Glomerular endothelial cell (primary cell): ENCODE measurements around the gene CD70. TPM values are rescaled to one million over a fixed set of nuclear protein-coding genes. Genes with fewer than 3 reads are reported as not detected.
"Not testable (repeated sequence)": the region's sequence is repeated elsewhere in the genome, so short reads cannot be mapped to it uniquely, and the experiment has no call there.

Experiments used
- DNase-seq: peaks from one replicate; pipeline ENCODE4 v3.0.0-alpha.2; 2011; ENCODE audit warnings: low read depth, low spot score; ENCODE audit errors: extremely low read depth
- total RNA-seq: library from RNA; depleted of rRNA; stranded (reverse); fragments of >200 nt; gene quantifications from 2 replicates; pipeline ENCODE4 v1.2.3, GENCODE V29; 2015

CD70 gene
- total RNA-seq, 1 donor from 2014 or later: 8.9 TPM

GRCh38 chr19:6573350-6573749 lies 17.6 kb downstream of the CD70 start:
- no peak for DNase-seq

- no peak for DNase-seq
These were observed 18.7 kb downstream of the CD70 start for GRCh38 chr19:6572217-6572616.

- DNase-seq: no peak
These were observed 19.8 kb downstream of the CD70 start for GRCh38 chr19:6571167-6571566.

GRCh38 chr19:6570764-6571163 lies 20.2 kb downstream of the CD70 start:
- DNase-seq: no peak

- DNase-seq: no peak
These were observed 22.1 kb downstream of the CD70 start for GRCh38 chr19:6568816-6569215.

- no peak for DNase-seq
These were observed 22.9 kb downstream of the CD70 start for GRCh38 chr19:6568010-6568526.

- DNase-seq: not testable (repeated sequence)
These were observed 24.2 kb downstream of the CD70 start for GRCh38 chr19:6566727-6567126.

- DNase-seq: no peak
These were observed 26.6 kb downstream of the CD70 start for GRCh38 chr19:6564393-6564792.

GRCh38 chr19:6562437-6562836 lies 28.5 kb downstream of the CD70 start:
- not testable (repeated sequence) for DNase-seq

GRCh38 chr19:6556480-6557195 lies 34.3 kb downstream of the CD70 start:
- DNase-seq: no peak

GRCh38 chr19:6556043-6556449 lies 34.9 kb downstream of the CD70 start:
- no peak for DNase-seq

GRCh38 chr19:6551607-6552450 lies 39.1 kb downstream of the CD70 start:
- DNase-seq: no peak

- no peak for DNase-seq
These were observed 39.9 kb downstream of the CD70 start for GRCh38 chr19:6551091-6551490.

GRCh38 chr19:6550679-6551078 lies 40.3 kb downstream of the CD70 start:
- not testable (repeated sequence) for DNase-seq

- no peak for DNase-seq
These were observed 47.0 kb downstream of the CD70 start for GRCh38 chr19:6543866-6544347.

GRCh38 chr19:6540918-6541689 lies 49.8 kb downstream of the CD70 start:
- no peak for DNase-seq

- DNase-seq: no peak
These were observed 51.4 kb downstream of the CD70 start for GRCh38 chr19:6539514-6539913.
